Astrocyte (in vitro differentiated cells and primary cell): ENCODE results near the gene RAB14.

ENCODE experiments used
- CTCF ChIP-seq: IDR thresholded peaks from 2 replicates; pipeline ENCODE4 v1.5.1; 2011; ENCODE audit warnings: low read depth, mild to moderate bottlenecking, inconsistent platforms, low read length, moderate library complexity; ENCODE audit not compliant: insufficient read depth
- EZH2 ChIP-seq: IDR thresholded peaks from 2 replicates; pipeline ENCODE4 v1.6.1; 2012; ENCODE audit warnings: mild to moderate bottlenecking, low read length, inconsistent platforms; ENCODE audit not compliant: insufficient read depth

DNA sequence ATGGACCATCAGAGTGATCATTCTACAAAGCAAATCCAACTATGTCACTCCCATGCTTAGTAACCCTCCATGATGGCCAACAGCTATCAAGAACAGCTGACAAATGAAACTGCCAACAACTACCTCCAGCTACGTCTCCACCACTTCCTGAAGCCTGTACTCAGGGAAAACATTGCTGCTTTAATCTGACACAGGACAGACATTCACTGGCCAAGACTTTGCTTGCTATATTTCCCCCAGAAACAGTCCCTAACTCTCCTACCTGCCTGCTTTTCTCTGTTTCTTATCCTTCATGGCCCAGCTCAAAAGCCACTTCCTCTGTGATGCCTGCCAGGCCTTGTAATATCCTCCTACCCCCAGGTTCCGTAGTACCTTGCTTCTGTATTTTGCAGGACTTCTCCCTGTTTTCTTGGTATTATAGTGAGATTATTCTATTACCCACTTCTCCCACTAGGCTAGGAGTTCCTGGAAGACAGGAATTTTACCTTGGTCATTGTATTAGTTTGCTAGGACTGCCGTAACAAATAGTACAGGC is 14.7 kb upstream of the RAB14 start:
- TF ChIP-seq EZH2 (no peak), CTCF (no peak)
